Suprapubic skin (tissue), 3 donors: ENCODE measurements around the gene POU2AF2.

Source experiments
- CTCF ChIP-seq, 2 donors: fragments of 200-600 bp in 1 of 2; fragments of 450-650 bp in 1 of 2; sonication (generic) in 1 of 2; IDR thresholded peaks; one replicate each; pipeline ENCODE4 v1.5.1; 2016 to 2019; ENCODE audit warnings: antibody characterized with exemption in 2 of 2, mild to moderate bottlenecking in 1 of 2, moderate library complexity in 1 of 2
- POLR2A ChIP-seq, 2 donors: fragments of 450-650 bp; IDR thresholded peaks; one replicate each; pipeline ENCODE4 v1.6.1; 2017; ENCODE audit warnings: antibody characterized with exemption in 2 of 2, mild to moderate bottlenecking in 2 of 2, moderate library complexity in 2 of 2

- TF ChIP-seq CTCF (IDR thresholded peaks at IDR 0.05): no peak
- TF ChIP-seq POLR2A (IDR thresholded peaks at IDR 0.05): no peak
Measured at GRCh38 chr11:111305162-111305802, 59.8 kb downstream of the POU2AF2 start.
